Superior temporal gyrus (tissue), 1 donor: ENCODE measurements around the gene BASP1.
"Not testable (repeated sequence)": the region's sequence is repeated elsewhere in the genome, so short reads cannot be mapped to it uniquely, and the experiment has no call there.

ENCODE experiments used
- DNase-seq: peaks from one replicate; pipeline ENCODE4 v3.0.0-alpha.2; 2016; ENCODE audit errors: extremely low spot score

Gene BASP1

DNA sequence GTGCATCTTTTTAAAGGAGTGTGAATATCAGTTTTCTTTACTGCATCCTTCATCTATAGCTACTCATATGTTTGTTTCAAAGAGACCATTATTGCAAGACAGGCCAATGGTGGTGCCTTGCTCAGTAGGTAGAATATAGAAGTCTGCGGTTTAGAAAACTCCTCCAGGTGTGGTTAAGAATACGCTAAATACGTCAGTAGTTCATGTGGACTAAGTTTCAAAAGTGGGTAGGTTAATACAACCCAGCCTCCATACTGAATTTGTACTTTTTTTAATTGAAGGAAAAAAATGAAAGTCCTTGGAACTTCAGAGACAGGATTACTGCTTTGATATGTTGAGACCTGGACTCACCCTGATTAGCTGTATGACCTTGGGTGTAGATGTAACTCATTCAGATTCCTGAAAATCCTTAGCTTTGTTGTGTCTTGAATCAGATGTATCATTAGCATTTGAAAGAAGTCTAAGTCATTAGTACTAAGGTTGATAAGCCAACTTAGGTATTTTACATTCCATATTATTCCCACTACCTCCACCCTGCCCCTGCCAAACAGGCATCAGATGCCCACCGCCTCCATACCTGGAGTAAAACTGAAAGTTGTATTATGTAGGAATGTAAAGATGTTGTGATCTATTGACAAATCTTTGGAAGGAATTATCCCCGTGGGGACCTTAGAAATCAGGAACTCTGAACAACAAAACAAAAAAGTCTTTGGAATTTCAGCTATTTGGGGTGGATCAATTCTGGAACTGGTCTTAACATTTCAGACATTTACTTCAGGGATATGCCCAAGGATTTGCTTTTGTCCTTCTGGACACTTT, 6.1 kb downstream of the BASP1 start:
- no peak for DNase-seq

DNA sequence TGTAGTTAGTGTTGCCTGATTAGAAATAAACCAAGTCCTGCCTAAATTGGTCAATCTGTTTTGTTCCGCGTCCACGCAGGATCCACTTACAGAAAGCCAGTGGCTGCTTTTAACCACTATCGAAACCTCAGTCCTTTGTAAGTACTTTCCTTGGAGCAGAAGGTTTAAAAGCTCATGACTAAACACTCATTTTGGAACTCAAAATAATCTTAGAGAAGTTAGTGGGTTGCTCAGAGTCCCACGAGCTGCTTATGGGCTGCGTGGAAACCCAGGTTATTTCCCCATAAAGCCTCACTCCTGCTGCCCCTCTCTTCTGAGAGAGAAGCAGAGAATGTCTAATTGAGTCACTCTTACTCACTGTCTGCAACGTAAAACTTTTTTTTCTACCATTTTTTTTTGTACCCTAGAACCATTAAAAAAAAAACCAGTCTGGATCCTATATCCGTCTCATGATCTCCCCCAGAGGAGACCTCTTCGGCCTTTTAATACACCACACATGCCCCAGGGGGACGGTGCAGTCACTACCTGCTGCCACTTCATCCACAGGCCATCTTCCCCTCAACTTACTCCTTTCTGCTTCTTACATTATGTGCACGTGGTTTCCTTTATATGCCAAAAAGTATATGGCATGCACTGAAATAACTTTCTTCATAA, 7.6 kb downstream of the BASP1 start:
- DNase-seq = no peak

GRCh38 chr5:17225520-17225919, 8.1 kb downstream of the BASP1 start:
- no peak for DNase-seq

DNA sequence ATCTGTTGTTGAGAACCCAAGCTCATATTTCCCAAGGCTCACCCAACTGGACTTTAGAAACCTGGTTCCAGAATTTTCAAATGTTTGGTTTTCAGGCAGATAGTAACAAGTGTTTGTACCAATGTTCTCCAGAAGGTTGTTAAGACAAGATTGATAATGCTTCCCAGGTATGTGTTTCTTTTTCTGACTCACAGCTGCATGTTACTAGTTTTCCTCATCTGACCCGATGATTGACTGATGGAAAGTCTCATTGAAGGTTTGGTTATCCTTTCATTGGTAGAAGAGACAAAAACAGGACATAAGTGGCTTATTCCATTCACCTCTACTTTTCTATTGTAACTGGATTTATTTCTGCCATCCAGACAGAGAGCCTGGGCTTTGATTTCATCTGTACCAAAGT, 10.4 kb downstream of the BASP1 start:
- no peak for DNase-seq

GRCh38 chr5:17228821-17229291, 11.4 kb downstream of the BASP1 start:
- DNase-seq = no peak

- DNase-seq = no peak
Measured at GRCh38 chr5:17229313-17229712, 11.9 kb downstream of the BASP1 start.

DNA sequence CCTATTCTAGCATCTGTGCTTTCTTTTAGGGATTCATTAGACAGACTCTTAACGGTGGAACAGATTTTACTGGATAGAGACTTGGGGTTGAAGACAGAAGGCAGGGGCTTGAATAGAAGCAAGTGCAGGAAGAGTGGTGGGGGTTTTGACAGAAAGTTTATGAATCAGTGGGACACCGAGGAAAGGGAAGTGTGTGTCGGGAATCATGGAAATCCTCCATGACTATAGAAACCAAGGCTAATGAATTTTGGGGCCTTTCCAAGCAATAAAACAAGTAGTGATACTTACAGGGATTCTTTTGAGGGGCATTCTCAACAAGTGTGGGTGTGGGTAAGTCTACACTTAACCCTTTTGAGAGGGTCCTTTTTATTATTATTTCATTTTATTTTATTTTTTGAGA, 12.8 kb downstream of the BASP1 start:
- DNase-seq = no peak

GRCh38 chr5:17230808-17231525, 13.5 kb downstream of the BASP1 start:
- no peak for DNase-seq

DNA sequence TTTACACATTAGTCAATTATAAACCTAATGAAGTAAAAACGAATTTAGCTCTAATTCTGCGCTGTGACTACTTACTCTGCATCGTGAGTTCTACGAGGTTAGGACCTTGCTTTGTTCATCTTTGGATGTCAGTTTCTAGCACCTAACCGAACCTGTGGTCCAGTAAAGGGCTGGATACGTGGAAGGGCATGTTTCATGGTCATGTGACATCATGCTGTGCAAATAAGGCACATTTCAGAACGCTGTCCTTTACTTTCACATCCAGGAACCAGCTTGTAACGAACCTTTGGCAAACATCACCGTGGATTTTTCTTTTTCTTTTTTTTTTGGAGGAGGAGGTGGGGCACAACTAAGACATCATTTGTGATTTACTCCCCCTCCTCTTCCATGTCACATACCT, 15.0 kb downstream of the BASP1 start:
- DNase-seq = no peak

GRCh38 chr5:17233488-17233887, 16.1 kb downstream of the BASP1 start:
- no peak for DNase-seq

GRCh38 chr5:17234374-17234773, 16.9 kb downstream of the BASP1 start:
- no peak for DNase-seq

- DNase-seq = no peak
Measured at GRCh38 chr5:17235731-17236330, 18.4 kb downstream of the BASP1 start.

DNA sequence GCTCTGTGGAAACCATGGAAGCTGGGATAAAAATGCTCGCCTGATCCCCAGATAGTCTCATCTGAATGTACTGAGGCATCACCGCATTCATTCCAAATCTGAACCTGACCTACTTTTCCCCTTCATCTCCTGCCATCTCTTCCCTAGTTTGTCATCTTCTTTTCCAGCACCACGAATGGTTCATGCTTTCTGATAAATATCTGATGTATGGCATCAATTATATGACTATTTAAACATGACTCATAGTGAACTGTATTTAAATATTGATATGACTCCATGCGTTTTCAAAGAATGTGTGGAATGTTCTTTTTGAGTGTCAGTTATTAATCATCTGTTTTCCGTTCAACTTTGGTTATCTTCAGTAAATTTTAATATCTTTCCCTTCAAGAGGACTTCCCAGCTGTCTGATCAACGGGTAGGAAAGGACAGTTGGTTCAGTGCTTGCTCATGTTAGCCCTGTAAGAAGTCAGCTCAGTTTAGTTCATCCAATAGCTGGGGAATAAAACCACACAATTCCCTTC, 21.1 kb downstream of the BASP1 start:
- DNase-seq = no peak

DNA sequence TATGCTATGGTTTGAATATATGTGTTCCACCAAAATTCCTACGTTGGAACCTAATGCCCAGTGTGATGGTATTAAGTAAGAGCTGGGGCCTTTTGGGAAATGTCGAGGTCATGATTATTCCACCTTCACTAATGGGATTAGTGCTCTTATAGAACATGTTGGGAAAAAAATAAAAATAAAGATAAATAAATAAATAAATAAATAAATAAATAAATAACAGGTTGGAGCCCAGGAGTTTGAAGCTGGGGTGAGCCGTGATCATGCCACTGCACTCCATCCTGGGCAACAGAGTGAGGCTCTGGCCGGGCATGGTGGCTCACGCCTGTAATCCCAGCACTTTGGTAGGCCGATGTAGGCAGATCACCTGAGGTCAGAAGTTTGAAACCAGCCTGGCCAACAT, 22.5 kb downstream of the BASP1 start:
- DNase-seq = no peak

DNA sequence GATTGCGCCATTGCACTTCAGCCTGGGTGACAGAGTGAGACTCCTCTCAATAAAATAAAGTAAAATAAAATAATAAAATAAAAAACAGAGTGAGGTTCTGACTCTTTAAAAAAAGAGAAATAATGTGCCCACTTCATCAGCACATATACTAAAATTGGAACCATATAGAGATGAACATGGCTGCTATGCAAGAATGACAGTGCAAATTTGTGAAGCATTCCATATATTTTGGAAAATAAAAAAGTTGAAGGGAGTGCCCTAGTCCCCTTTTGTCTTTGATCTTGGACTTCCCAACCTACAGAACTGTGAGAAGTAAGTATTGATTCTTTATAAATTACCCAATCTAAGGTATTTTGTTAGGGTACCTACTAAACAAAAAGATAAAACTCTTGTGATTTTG, 23.1 kb downstream of the BASP1 start:
- DNase-seq = no peak

- no peak for DNase-seq
Measured at GRCh38 chr5:17241635-17242034, 24.2 kb downstream of the BASP1 start.

DNA sequence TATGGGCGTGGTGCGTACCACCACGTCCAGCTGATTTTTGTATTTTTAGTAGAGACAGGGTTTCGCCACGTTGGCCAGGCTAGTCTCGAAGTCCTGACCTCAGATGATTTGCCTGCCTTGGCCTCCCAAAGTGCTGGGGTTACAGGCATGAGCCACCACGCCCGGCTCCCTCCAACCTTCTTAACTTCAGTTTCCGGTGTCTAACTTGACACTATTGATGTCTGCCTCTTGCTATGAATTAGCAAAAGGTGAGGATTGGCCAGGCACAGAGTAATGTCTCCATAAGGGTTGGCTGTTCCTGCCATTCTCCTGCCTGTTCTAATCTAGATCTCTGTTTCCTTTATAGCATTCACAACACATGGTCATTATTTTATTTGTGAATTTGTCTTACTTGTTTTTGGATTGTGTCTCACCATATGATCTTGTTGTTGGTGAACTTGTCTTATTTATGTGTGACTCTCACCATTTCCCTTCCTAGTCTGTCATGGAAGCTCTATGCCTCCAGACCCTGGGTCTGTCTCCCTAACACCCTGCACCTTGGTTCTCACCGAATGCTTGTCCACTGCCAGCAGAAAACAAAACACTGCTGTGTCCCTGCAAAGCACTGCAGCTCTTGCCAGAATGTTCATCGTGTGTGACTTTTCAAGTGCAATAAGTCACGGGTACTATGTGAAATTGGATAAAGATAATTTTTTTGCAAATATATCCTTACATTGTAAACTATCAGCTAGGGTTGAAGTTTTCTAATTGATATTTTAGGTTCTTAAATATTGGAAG, 26.0 kb downstream of the BASP1 start:
- no peak for DNase-seq

DNA sequence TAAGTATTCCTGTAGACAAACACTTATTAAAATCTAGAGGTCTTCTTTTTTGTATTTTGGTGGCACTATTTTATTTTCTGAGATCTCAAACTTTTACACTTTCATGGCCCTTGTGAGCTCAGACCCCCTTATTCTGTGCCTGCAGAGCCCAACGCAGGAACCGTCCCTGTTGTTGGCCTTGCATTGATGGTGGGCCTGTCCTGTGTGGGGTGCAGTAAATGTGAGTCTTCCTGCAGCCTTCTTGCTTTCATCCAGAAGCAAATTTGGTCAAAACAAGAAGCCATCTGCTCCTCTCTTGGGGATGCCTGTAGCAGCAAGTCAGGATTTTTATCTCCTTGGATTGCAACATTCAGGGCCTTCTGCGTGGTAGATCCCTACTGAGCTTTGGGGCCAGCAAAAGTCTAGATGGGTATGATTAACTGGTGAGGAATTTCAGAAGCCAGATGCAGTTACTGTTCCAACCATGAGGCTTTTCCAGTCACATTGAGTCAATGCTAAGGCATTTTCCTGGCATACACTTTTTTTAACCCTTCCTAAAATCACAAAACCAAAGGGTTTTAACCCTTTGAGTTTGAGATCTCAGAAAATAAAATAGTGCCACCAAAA, 31.7 kb downstream of the BASP1 start:
- DNase-seq = no peak

GRCh38 chr5:17249841-17250240, 32.4 kb downstream of the BASP1 start:
- DNase-seq = not testable (repeated sequence)

- no peak for DNase-seq
Measured at GRCh38 chr5:17252543-17252942, 35.1 kb downstream of the BASP1 start.
